Dendritic cell treated with granulocyte-macrophage colony-stimulating factor and Interleukin-4, amounts not matched to agents 40 ng/mL and 50 ng/mL, for 4 days (primary cell): ENCODE measurements around the gene NMNAT3.
A peak's percentile ranks its signal among the peaks of the same experiment; 100 is the strongest.

Experiments used
- H3K27ac Mint-ChIP-seq: one replicate; pipeline ENCODE4 v1.8.0; 2022; ENCODE audit warnings: mild to moderate bottlenecking, mixed read lengths
- H3K27me3 Mint-ChIP-seq: one replicate; pipeline ENCODE4 v1.8.0; 2022; ENCODE audit warnings: mild to moderate bottlenecking, mixed read lengths
- H3K36me3 Mint-ChIP-seq: one replicate; pipeline ENCODE4 v1.8.0; 2022; ENCODE audit warnings: low read depth, mixed read lengths
- H3K4me1 Mint-ChIP-seq: one replicate; pipeline ENCODE4 v1.8.0; 2022; ENCODE audit warnings: low read depth, mixed read lengths
- H3K4me3 Mint-ChIP-seq: one replicate; pipeline ENCODE4 v1.8.0; 2022; ENCODE audit warnings: mild to moderate bottlenecking, moderate library complexity, mixed read lengths
- H3K9me3 Mint-ChIP-seq: one replicate; pipeline ENCODE4 v1.8.0; 2022; ENCODE audit warnings: mixed read lengths
- intact Hi-C: fragments of 100-400 bp; cut with micrococcal nuclease; formaldehyde crosslinking; loops from one replicate; pipeline ENCODE4 v1.15.0; 2022

NMNAT3 gene

GRCh38 chr3:139574026-139574947 lies 103.5 kb downstream of the NMNAT3 start:
- H3K27ac Mint-ChIP-seq: peak overlapping the region; percentile 80
- H3K4me3 Mint-ChIP-seq: no peak overlapping the region
- H3K9me3 Mint-ChIP-seq: peaks cover 10% of the 10 kb centered on the region
- H3K4me1 Mint-ChIP-seq: peaks cover 47% of the 10 kb centered on the region
- intact Hi-C loops: no loop called here
- no peaks in the 10 kb centered on the region for H3K27me3 Mint-ChIP-seq
- peaks cover 78% of the 10 kb centered on the region for H3K36me3 Mint-ChIP-seq

GRCh38 chr3:139572847-139573672 lies 104.7 kb downstream of the NMNAT3 start:
- Mint-ChIP-seq H3K4me3 (no peak overlapping the region), H3K4me1 (peaks cover 53% of the 10 kb centered on the region)

DNA sequence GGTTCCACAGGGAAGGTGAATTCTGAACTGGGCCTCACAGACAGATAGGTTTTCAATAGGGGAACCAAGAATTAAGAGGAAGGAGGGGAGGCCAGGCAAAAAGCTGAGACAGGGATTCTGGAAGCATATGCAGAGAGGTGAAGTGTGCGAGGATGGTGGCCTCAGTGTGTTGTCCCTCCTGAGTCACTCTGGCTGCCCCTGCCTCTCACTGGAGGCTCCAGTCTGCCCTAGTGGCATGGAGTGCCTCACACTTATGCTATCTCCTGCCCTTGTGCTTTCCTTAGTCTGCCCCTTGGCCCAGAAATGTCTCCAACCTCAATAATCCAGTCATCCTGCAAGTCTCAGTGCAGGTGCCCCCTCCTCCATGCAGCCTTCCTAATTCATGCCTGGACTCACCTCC lies 106.1 kb downstream of the NMNAT3 start:
- H3K36me3 Mint-ChIP-seq: peaks cover 61% of the 10 kb centered on the region
- peaks cover 55% of the 10 kb centered on the region for H3K4me1 Mint-ChIP-seq
- H3K4me3 Mint-ChIP-seq: no peak overlapping the region
- H3K9me3 Mint-ChIP-seq: peaks cover 18% of the 10 kb centered on the region
- intact Hi-C loops: no loop called here
- H3K27ac Mint-ChIP-seq: peak overlapping the region; percentile 80
- no peaks in the 10 kb centered on the region for H3K27me3 Mint-ChIP-seq

More at GRCh38 chr3:139572847-139573672, 104.7 kb downstream of the NMNAT3 start:
- intact Hi-C loops: no loop called here
- peak overlapping the region; percentile 80 for H3K27ac Mint-ChIP-seq
- no peaks in the 10 kb centered on the region for H3K27me3 Mint-ChIP-seq
- peaks cover 67% of the 10 kb centered on the region for H3K36me3 Mint-ChIP-seq
- peaks cover 16% of the 10 kb centered on the region for H3K9me3 Mint-ChIP-seq

DNA sequence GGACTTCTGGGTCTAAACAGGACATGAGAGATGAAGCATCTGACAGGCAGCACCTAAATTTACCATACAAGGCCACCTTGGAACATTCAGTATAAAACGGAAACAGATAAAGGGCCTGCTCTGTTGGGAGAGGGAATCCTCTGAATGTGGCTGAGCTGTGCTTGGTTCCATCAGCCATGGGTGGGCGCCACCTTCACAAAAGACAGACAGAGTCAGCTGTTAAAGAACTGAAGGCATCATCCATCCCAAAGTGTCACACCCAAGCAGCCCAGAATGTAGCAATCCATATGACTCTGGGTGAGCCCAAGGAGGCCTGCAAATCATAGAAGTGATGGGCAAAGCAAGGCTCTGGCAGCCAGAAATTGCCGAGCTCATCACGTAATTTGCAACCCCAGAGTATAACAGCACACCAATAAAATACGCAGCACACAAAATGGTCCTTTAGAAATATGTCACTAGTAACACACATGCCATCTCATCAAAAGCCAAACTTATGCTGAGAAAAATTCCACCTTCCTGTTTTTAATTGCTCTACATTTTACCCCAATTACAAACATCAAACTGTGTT lies 113.4 kb downstream of the NMNAT3 start:
- peaks cover 8% of the 10 kb centered on the region for H3K9me3 Mint-ChIP-seq

DNA sequence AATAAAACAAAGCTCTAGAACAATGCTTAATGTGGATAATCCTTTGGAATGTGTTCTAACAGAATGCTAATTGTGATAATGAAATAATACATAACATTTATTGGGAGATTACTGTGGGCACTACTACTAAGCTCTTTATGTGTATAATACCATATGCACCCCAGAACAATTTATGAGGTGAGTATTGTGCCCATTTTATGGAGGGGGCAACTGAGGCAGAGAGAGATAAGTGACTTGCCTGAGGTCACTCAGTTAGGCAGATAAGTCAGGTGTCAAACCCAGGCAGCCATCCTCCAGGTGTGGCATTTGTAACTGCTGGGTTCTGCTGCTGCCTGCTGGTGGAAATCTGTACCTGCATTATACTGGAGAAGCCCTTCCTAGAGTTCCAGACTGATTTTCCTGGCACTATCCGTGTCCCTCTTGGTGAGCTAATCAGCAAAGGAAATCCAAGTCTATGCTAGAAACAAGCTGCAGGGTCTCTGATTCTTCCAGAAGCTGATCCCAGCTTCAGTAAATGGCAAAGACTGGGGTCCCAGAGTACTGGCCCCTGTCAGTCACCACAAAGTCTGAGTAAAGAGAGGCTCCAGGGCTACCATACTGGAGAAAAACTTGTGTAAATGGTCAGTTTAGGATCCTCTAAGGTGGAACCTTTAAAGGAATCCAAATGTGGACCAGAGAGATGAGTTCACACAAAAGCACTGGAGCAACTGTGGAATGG lies 115.7 kb downstream of the NMNAT3 start:
- Mint-ChIP-seq H3K27me3 (no peaks in the 10 kb centered on the region), H3K27ac (no peak overlapping the region), H3K4me3 (no peak overlapping the region), H3K4me1 (peaks cover 11% of the 10 kb centered on the region), H3K36me3 (peaks cover 49% of the 10 kb centered on the region), H3K9me3 (no peaks in the 10 kb centered on the region)
- intact Hi-C loops: loop anchor here (2.0 kb wide), 1 partner anchor 135 kb away; no protein-coding TSS in a partner anchor

More for the DNA sequence above, 113.4 kb downstream of the NMNAT3 start:
- Mint-ChIP-seq H3K4me1 (peaks cover 10% of the 10 kb centered on the region), H3K4me3 (no peak overlapping the region), H3K27me3 (no peaks in the 10 kb centered on the region), H3K27ac (no peak overlapping the region), H3K36me3 (peaks cover 36% of the 10 kb centered on the region)
- intact Hi-C loops: no loop called here

DNA sequence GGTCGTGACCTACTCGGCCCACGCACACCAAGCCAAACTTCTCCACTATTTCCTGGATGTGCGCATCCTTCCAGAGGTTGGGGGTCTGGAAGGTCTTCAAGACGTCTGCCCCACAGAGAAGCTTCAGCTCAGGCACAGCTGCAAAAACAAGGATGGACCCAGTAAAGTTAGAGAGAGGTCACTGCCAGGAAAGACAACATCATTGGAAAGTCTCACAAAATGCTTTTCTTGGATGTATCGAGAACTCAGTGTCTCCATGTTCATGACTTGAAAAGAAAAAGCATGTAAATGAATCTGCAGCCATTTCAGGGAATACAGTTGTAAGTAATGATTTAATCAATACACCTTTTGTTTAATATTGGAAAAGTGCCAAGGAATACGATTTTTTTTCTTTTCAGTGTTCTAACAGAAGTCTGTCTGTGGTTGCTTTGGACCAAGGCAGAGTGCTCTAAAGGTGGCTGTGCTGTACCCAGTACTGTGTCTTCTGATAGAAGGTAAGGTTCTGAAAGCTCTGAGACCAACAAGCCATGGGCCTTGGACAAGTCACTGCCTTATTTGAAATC lies 116.4 kb downstream of the NMNAT3 start:
- intact Hi-C loops: no loop called here
- Mint-ChIP-seq H3K4me1 (peaks cover 11% of the 10 kb centered on the region), H3K9me3 (no peaks in the 10 kb centered on the region), H3K4me3 (no peak overlapping the region), H3K27ac (no peak overlapping the region), H3K36me3 (peaks cover 49% of the 10 kb centered on the region), H3K27me3 (no peaks in the 10 kb centered on the region)

DNA sequence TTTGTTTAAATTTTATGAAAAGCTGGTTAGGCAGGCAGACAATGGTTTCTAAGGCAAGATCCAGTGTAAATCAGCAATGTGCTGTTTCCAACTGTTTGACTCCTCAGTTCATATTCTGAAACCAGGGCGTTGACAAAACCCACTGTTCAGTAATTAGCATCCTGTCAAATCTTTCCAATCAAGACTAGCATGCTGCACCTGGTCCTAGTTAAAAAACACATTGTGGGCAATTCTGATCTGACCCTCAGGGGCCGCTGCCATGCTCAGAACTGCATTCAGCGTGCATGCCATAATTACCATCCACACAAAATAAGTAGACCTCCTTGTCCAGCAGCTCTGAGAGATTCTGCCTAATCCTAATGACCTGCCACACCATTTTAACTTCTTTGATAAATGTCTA lies 117.4 kb downstream of the NMNAT3 start:
- H3K27ac Mint-ChIP-seq: no peak overlapping the region
- H3K36me3 Mint-ChIP-seq: peaks cover 49% of the 10 kb centered on the region
- no peaks in the 10 kb centered on the region for H3K9me3 Mint-ChIP-seq
- intact Hi-C loops: no loop called here
- no peaks in the 10 kb centered on the region for H3K27me3 Mint-ChIP-seq
- peaks cover 17% of the 10 kb centered on the region for H3K4me1 Mint-ChIP-seq
- H3K4me3 Mint-ChIP-seq: no peak overlapping the region

DNA sequence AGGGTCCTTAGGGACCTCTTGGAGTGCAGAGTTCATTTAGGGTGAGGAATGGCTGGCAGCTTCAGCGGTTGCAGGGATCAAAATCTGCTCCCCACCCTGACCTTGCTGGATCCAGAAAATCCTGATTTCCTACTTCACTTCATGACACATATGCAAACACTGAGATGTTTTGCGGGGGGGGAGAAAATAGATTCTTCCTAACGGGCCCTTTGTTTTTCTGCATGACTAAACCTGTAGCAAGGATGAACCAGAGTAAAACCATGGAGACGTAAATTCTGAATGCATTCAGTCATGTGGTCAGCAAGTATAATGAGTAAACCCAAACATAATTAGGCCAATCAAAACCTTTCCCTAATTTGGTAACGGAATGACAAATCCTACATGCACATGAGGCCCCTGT lies 118.2 kb downstream of the NMNAT3 start:
- intact Hi-C loops: no loop called here
- Mint-ChIP-seq H3K4me3 (no peak overlapping the region), H3K4me1 (peaks cover 21% of the 10 kb centered on the region), H3K27ac (no peak overlapping the region), H3K9me3 (no peaks in the 10 kb centered on the region), H3K27me3 (peaks cover 2% of the 10 kb centered on the region), H3K36me3 (peaks cover 49% of the 10 kb centered on the region)

DNA sequence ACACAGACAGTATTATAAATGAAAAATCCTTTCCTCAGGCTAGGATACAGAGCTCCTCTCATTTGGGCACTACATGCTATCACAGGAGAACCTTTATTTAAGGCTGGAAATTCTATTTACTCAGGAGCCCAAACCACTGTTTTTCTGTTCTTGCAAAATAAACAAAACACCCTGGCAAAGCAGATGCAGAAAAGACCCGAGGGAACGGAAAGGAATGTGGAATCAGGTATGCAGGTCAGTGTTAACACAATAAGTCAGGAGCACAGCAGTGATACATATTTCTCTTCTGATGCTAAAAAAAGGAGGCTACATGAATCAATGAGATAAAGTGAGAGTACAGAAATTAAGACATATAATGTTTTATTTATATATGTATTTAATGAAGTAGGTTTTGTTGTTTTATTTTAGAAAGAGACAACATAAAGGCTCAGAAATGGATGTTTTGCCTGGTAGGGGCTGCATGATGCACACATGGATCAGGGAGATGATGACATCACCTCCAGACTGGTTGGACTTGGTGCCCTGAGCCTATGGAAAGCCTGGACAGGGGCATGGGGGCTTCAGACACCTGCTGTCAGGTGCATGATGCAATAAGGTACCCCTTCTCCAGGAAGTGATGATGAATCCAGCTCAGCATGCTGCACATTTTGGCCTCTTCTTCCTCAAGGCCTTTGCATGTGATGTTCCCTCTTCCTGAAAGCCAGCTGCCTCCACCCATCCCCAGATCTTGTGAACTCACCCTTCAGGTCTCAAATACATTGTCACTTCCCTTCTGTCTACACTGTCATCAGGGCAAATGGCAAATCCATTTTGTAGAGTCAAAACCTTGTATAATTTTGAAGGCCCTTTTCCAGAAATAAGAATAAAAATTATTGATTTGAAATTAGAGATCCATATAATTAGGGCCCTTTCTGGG lies 119.2 kb downstream of the NMNAT3 start:
- intact Hi-C loops: no loop called here
- H3K4me1 Mint-ChIP-seq: peaks cover 25% of the 10 kb centered on the region
- H3K9me3 Mint-ChIP-seq: no peaks in the 10 kb centered on the region
- H3K27ac Mint-ChIP-seq: no peak overlapping the region
- H3K27me3 Mint-ChIP-seq: peaks cover 4% of the 10 kb centered on the region
- no peak overlapping the region for H3K4me3 Mint-ChIP-seq
- H3K36me3 Mint-ChIP-seq: peaks cover 41% of the 10 kb centered on the region

DNA sequence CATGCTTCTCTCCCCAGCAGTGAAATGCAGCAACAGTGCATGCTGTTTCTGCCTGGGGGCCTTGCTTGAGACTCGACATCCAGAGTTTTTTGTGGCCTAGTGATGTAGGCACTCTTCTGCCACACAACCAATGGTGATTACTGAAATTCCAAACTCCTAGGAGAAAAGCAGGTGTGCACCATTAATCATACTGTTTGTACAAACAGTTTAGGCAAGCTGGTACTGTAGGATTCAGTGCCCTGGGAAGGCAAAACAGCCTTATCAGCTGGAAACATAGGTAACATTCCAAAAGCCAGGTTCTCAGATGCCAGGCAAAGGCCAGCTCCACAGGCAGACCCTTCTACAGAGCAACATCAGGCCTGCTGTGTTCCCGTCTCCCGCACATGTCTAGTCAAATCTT lies 120.7 kb downstream of the NMNAT3 start:
- intact Hi-C loops: no loop called here
- H3K27me3 Mint-ChIP-seq: peaks cover 4% of the 10 kb centered on the region
- no peak overlapping the region for H3K4me3 Mint-ChIP-seq
- H3K4me1 Mint-ChIP-seq: peaks cover 25% of the 10 kb centered on the region
- H3K9me3 Mint-ChIP-seq: no peaks in the 10 kb centered on the region
- no peak overlapping the region for H3K27ac Mint-ChIP-seq
- H3K36me3 Mint-ChIP-seq: peaks cover 34% of the 10 kb centered on the region

DNA sequence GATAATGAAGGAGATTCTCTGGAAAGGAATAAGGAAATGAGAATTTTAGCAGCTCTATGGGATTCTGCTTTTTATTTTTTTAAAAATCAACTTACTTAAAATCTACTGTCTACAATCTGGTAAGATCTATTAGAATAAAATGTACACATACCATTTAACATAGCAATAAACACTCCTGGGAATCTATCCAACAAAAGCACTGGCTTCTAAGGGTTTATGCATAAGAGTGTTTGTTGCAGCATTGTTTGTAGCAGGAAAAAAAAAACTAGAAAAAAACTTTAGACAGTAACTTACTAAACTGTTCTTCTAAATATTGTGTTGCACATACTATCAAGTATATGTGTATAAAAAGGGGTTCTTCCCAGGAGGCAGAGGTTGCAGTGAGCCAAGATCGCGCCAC lies 122.5 kb downstream of the NMNAT3 start:
- Mint-ChIP-seq H3K27me3 (peaks cover 4% of the 10 kb centered on the region), H3K4me1 (peaks cover 25% of the 10 kb centered on the region), H3K36me3 (peaks cover 21% of the 10 kb centered on the region), H3K27ac (no peak overlapping the region), H3K4me3 (no peak overlapping the region), H3K9me3 (no peaks in the 10 kb centered on the region)
- intact Hi-C loops: no loop called here

GRCh38 chr3:139554628-139555027 lies 123.1 kb downstream of the NMNAT3 start:
- no peaks in the 10 kb centered on the region for H3K9me3 Mint-ChIP-seq
- intact Hi-C loops: no loop called here
- peaks cover 15% of the 10 kb centered on the region for H3K36me3 Mint-ChIP-seq
- no peak overlapping the region for H3K4me3 Mint-ChIP-seq
- H3K27ac Mint-ChIP-seq: peak overlapping the region; percentile 34
- peaks cover 6% of the 10 kb centered on the region for H3K27me3 Mint-ChIP-seq
- peaks cover 25% of the 10 kb centered on the region for H3K4me1 Mint-ChIP-seq
